Neural progenitor cell (in vitro differentiated cells): ENCODE measurements around the gene CD151. TPM values are rescaled to one million over a fixed set of nuclear protein-coding genes. Genes with fewer than 3 reads are reported as not detected.

Experiments
- DNase-seq: peaks from one replicate; pipeline ENCODE4 v3.0.0-alpha.2; 2016; ENCODE audit warnings: low spot score
- H2AFZ ChIP-seq: fragments of 200-600 bp; sonication (generic); replicated peaks from 2 replicates; pipeline ENCODE4 v1.6.1; 2016; ENCODE audit warnings: antibody characterized with exemption
- H3F3A ChIP-seq: fragments of 200-600 bp; sonication (generic); 2 replicates; pipeline ENCODE4 v1.6.1; 2016; ENCODE audit warnings: antibody characterized with exemption, low read depth
- H3K27ac ChIP-seq: fragments of 200-600 bp; sonication (generic); 2 replicates; pipeline ENCODE4 v1.5.1; 2016; ENCODE audit warnings: mild to moderate bottlenecking
- H3K27me3 ChIP-seq: fragments of 200-600 bp; sonication (generic); 2 replicates; pipeline ENCODE4 v1.6.1; 2016; ENCODE audit warnings: mild to moderate bottlenecking, moderate library complexity
- H3K36me3 ChIP-seq: fragments of 200-600 bp; sonication (generic); 2 replicates; pipeline ENCODE4 v1.5.1; 2016
- H3K4me1 ChIP-seq: fragments of 200-600 bp; sonication (generic); 2 replicates; pipeline ENCODE4 v1.6.1; 2016; ENCODE audit warnings: mixed run types
- H3K4me2 ChIP-seq: fragments of 200-600 bp; sonication (generic); 2 replicates; pipeline ENCODE4 v1.6.1; 2016
- H3K4me3 ChIP-seq: fragments of 200-600 bp; sonication (generic); 2 replicates; pipeline ENCODE4 v1.5.1; 2016
- H3K79me2 ChIP-seq: fragments of 200-600 bp; sonication (generic); 2 replicates; pipeline ENCODE4 v1.6.1; 2016; ENCODE audit warnings: low read depth
- H3K9ac ChIP-seq: fragments of 200-600 bp; sonication (generic); 2 replicates; pipeline ENCODE4 v1.6.1; 2016
- H3K9me3 ChIP-seq: fragments of 200-600 bp; sonication (generic); 2 replicates; pipeline ENCODE4 v1.5.1; 2016; ENCODE audit warnings: low read depth
- H4K20me1 ChIP-seq: fragments of 200-600 bp; sonication (generic); 2 replicates; pipeline ENCODE4 v1.6.1; 2016; ENCODE audit warnings: low read depth
- H3K27ac Mint-ChIP-seq: 3 replicates; pipeline ENCODE4 v1.8.0; 2021; ENCODE audit warnings: mixed read lengths
- H3K27me3 Mint-ChIP-seq: 2 replicates; pipeline ENCODE4 v1.8.0; 2022; ENCODE audit warnings: low read depth, mild to moderate bottlenecking, inconsistent platforms, moderate library complexity, mixed read lengths; ENCODE audit not compliant: insufficient read depth
- H3K36me3 Mint-ChIP-seq: 3 replicates; pipeline ENCODE4 v1.8.0; 2021; ENCODE audit warnings: mixed read lengths
- H3K4me1 Mint-ChIP-seq: 3 replicates; pipeline ENCODE4 v1.8.0; 2021; ENCODE audit warnings: mixed read lengths
- H3K4me3 Mint-ChIP-seq: 3 replicates; pipeline ENCODE4 v1.8.0; 2021; ENCODE audit warnings: mild to moderate bottlenecking, moderate library complexity, mixed read lengths
- H3K9me3 Mint-ChIP-seq: 3 replicates; pipeline ENCODE4 v1.8.0; 2020; ENCODE audit warnings: mixed read lengths
- CTCF ChIP-seq: fragments of 200-600 bp; sonication (generic); IDR thresholded peaks from 2 replicates; pipeline ENCODE4 v1.5.1; 2017; ENCODE audit warnings: antibody characterized with exemption, mild to moderate bottlenecking
- EZH2 ChIP-seq: fragments of 200-600 bp; sonication (generic); IDR thresholded peaks from 2 replicates; pipeline ENCODE4 v1.6.1; 2017; ENCODE audit warnings: antibody characterized with exemption, mild to moderate bottlenecking, moderate library complexity
- EZH2phosphoT487 ChIP-seq: fragments of 200-600 bp; sonication (generic); IDR thresholded peaks from 2 replicates; pipeline ENCODE4 v1.6.1; 2017; ENCODE audit warnings: antibody characterized with exemption
- total RNA-seq: library from RNA; depleted of rRNA; stranded (reverse); fragments of >200 nt; gene quantifications from 2 replicates; pipeline ENCODE4 v1.2.3, GENCODE V29; 2015; ENCODE audit warnings: low replicate concordance

Gene CD151
- total RNA-seq, 1 donor from 2014 or later = 37.4 TPM

GRCh38 chr11:824942-825341 is 7.8 kb upstream of the CD151 start:
- Histone ChIP-seq H3K27ac (no peak overlapping the region), H3K9me3 (no peaks in the 10 kb centered on the region), H3K4me3 (no peak overlapping the region), H3K9ac (no peak overlapping the region), H3K36me3 (no peaks in the 10 kb centered on the region), H3K27me3 (peaks cover 50% of the 10 kb centered on the region), H3K4me2 (no peak overlapping the region), H3K4me1 (peaks cover 31% of the 10 kb centered on the region), H4K20me1 (peaks cover 69% of the 10 kb centered on the region), H3K79me2 (peaks cover 9% of the 10 kb centered on the region), H2AFZ (no peak overlapping the region), H3F3A (peaks cover 37% of the 10 kb centered on the region)
- Mint-ChIP-seq H3K4me3 (no peak overlapping the region), H3K36me3 (peaks cover 4% of the 10 kb centered on the region), H3K4me1 (peaks cover 33% of the 10 kb centered on the region), H3K27ac (no peak overlapping the region), H3K9me3 (no peaks in the 10 kb centered on the region), H3K27me3 (peaks cover 25% of the 10 kb centered on the region)
- no peak for DNase-seq
- no peak for TF ChIP-seq EZH2
- TF ChIP-seq CTCF = no peak
- TF ChIP-seq EZH2phosphoT487 = no peak

GRCh38 chr11:825366-826226 is 7.2 kb upstream of the CD151 start:
- Histone ChIP-seq H3K27ac (no peak overlapping the region), H3K4me2 (no peak overlapping the region), H3K36me3 (no peaks in the 10 kb centered on the region), H3K4me1 (peaks cover 35% of the 10 kb centered on the region), H3K79me2 (peaks cover 3% of the 10 kb centered on the region), H3K4me3 (no peak overlapping the region), H3K9me3 (no peaks in the 10 kb centered on the region), H3K27me3 (peaks cover 57% of the 10 kb centered on the region), H2AFZ (no peak overlapping the region), H4K20me1 (peaks cover 63% of the 10 kb centered on the region), H3K9ac (no peak overlapping the region), H3F3A (peaks cover 42% of the 10 kb centered on the region)
- Mint-ChIP-seq H3K4me1 (peaks cover 33% of the 10 kb centered on the region), H3K27ac (no peak overlapping the region), H3K36me3 (peaks cover 4% of the 10 kb centered on the region), H3K4me3 (no peak overlapping the region), H3K27me3 (peaks cover 30% of the 10 kb centered on the region), H3K9me3 (no peaks in the 10 kb centered on the region)
- DNase-seq = no peak
- no peak for TF ChIP-seq CTCF
- TF ChIP-seq EZH2phosphoT487 = no peak
- no peak for TF ChIP-seq EZH2

GRCh38 chr11:826227-826621 is 6.5 kb upstream of the CD151 start:
- H3K36me3 ChIP-seq = no peaks in the 10 kb centered on the region

More at GRCh38 chr11:826227-826621, 6.5 kb upstream of the CD151 start:
- Mint-ChIP-seq H3K9me3 (no peaks in the 10 kb centered on the region), H3K4me3 (peak overlapping the region; percentile 78), H3K4me1 (peaks cover 30% of the 10 kb centered on the region), H3K36me3 (peaks cover 4% of the 10 kb centered on the region), H3K27me3 (peaks cover 32% of the 10 kb centered on the region), H3K27ac (no peak overlapping the region)
- Histone ChIP-seq H3K4me1 (peaks cover 41% of the 10 kb centered on the region), H2AFZ (no peak overlapping the region), H3K27me3 (peaks cover 63% of the 10 kb centered on the region), H3K4me3 (no peak overlapping the region), H4K20me1 (peaks cover 60% of the 10 kb centered on the region), H3K9ac (no peak overlapping the region), H3K79me2 (no peaks in the 10 kb centered on the region), H3K27ac (no peak overlapping the region), H3F3A (peaks cover 48% of the 10 kb centered on the region), H3K4me2 (no peak overlapping the region), H3K9me3 (no peaks in the 10 kb centered on the region)
- TF ChIP-seq EZH2phosphoT487 (no peak), EZH2 (no peak), CTCF (no peak)
- no peak for DNase-seq
